Stomach (tissue), 4 donors: ENCODE results near the gene TAS1R2.

Experiments
- CTCF ChIP-seq, 7 experiments: fragments of 450-650 bp in 4 of 7; fragments of 200-600 bp in 3 of 7; sonication (generic) in 3 of 7; IDR thresholded peaks; one replicate each; pipeline ENCODE4 v1.5.1; 2016 to 2019; ENCODE audit warnings: antibody characterized with exemption in 7 of 7, control low read depth in 2 of 7, mild to moderate bottlenecking in 1 of 7
- POLR2AphosphoS5 ChIP-seq, 3 donors: sonication (generic); formaldehyde crosslinking; IDR thresholded peaks; one replicate each; pipeline ENCODE4 v1.6.1; 2016; ENCODE audit warnings: antibody characterized with exemption in 3 of 3

- TF ChIP-seq POLR2AphosphoS5 (IDR thresholded peaks at IDR 0.05) (no peak), CTCF (IDR thresholded peaks at IDR 0.05) (no peak)
Observed at GRCh38 chr1:18907917-18908845, 48.7 kb upstream of the TAS1R2 start.
